Naive thymus-derived CD8-positive, alpha-beta T cell (primary cell): ENCODE results near the gene C6orf132. TPM values are rescaled to one million over a fixed set of nuclear protein-coding genes. Genes with fewer than 3 reads are reported as not detected.
A peak's percentile ranks its signal among the peaks of the same experiment; 100 is the strongest.

ENCODE experiments used
- ATAC-seq, 2 donors: fragments of 150-1000 bp; cut with Tn5 transposase in 1 of 2; sonication (Bioruptor Pico), chemical (Tn5 transposase) in 1 of 2; 1 replicate in 1 of 2; 2 replicates in 1 of 2; pipeline ENCODE4 v1.10.0; 2021; ENCODE audit warnings: mild to moderate bottlenecking in 2 of 2, moderate library complexity in 2 of 2
- POLR2A ChIA-PET: fragments of 350-600 bp; sonication (Branson Sonifier 250); formaldehyde crosslinking; loops from one replicate; lab custom pipeline; 2021; ENCODE audit warnings: antibody characterized with exemption; lab: Charles Lee
- DNase-seq, 10 donors: peaks; one replicate each; pipeline versions ENCODE4 v3.0.0 to v3.0.0-alpha.2; 2020 to 2022
- H3K27ac Mint-ChIP-seq, 10 donors: one replicate each; pipeline ENCODE4 v1.8.0; 2020 to 2022; ENCODE audit warnings: mild to moderate bottlenecking in 10 of 10, mixed read lengths in 10 of 10, moderate library complexity in 4 of 10, inconsistent platforms in 1 of 10
- H3K27me3 Mint-ChIP-seq, 5 donors: one replicate each; pipeline ENCODE4 v1.8.0; 2021 to 2022; ENCODE audit warnings: mixed read lengths in 5 of 5
- H3K36me3 Mint-ChIP-seq, 3 donors: one replicate each; pipeline ENCODE4 v1.8.0; 2020 to 2022; ENCODE audit warnings: mixed read lengths in 3 of 3, mild to moderate bottlenecking in 2 of 3, inconsistent platforms in 1 of 3
- H3K4me1 Mint-ChIP-seq, 4 donors: one replicate each; pipeline ENCODE4 v1.8.0; 2021 to 2022; ENCODE audit warnings: mixed read lengths in 4 of 4
- H3K4me3 Mint-ChIP-seq, 10 donors: one replicate each; pipeline ENCODE4 v1.8.0; 2020 to 2022; ENCODE audit warnings: mild to moderate bottlenecking in 10 of 10, mixed read lengths in 10 of 10, moderate library complexity in 6 of 10, inconsistent platforms in 1 of 10
- H3K9me3 Mint-ChIP-seq, 9 donors: one replicate each; pipeline ENCODE4 v1.8.0; 2020 to 2022; ENCODE audit warnings: mixed read lengths in 9 of 9, mild to moderate bottlenecking in 3 of 9, inconsistent platforms in 1 of 9, moderate library complexity in 1 of 9
- polyA plus RNA-seq, 3 donors: library from polyadenylated mRNA; unstranded; fragments of 300-500 nt; fragmentation: Illumina TruSeq; gene quantifications; one replicate each; pipeline ENCODE4 v1.2.3, GENCODE V29; 2021
- total RNA-seq, 8 experiments: library from RNA in 2 of 8; stranded (reverse) in 2 of 8; gene quantifications; one replicate each; pipeline ENCODE4 v1.2.3 and lab custom pipeline; 2021 to 2026

The C6orf132 gene
- total and polyA plus RNA-seq, 5 experiments from 2014 or later = 0.08 to 0.13 (median 0.08) TPM; not detected in 2

GRCh38 chr6:42075159-42075838 is 67.1 kb downstream of the C6orf132 start:
- POLR2A ChIA-PET = no interaction called here
- Mint-ChIP-seq H3K4me3 (no peak overlapping the region), H3K27ac (peak overlapping the region in 7 of 10 donors; percentile 2 to 80 (median 44)), H3K4me1 (peaks cover 0 to 11% (median 8%) of the 10 kb centered on the region in 4 donors), H3K36me3 (peaks cover 0 to 85% (median 7%) of the 10 kb centered on the region in 3 donors), H3K27me3 (no peaks in the 10 kb centered on the region), H3K9me3 (no peaks in the 10 kb centered on the region)
- ATAC-seq (no peak), DNase-seq (peak; percentile 10 to 67 (median 37))

GRCh38 chr6:42073287-42073686 is 69.1 kb downstream of the C6orf132 start:
- H3K9me3 Mint-ChIP-seq = no peaks in the 10 kb centered on the region
- H3K27ac Mint-ChIP-seq = peak overlapping the region in 5 of 10 donors; percentile 31 to 82 (median 61)
- no peak for ATAC-seq
- no peak for DNase-seq
- peaks cover 0 to 11% (median 8%) of the 10 kb centered on the region in 4 donors for H3K4me1 Mint-ChIP-seq
- no peaks in the 10 kb centered on the region for H3K27me3 Mint-ChIP-seq
- H3K4me3 Mint-ChIP-seq = no peak overlapping the region
- POLR2A ChIA-PET = interaction anchor here (0.6 to 0.8 kb wide), 2 partner anchors 31 to 285 kb away, joined by 3 to 6 read pairs; no protein-coding TSS in a partner anchor
- H3K36me3 Mint-ChIP-seq = peaks cover 0 to 66% (median 5%) of the 10 kb centered on the region in 3 donors

GRCh38 chr6:42071881-42072583 is 70.4 kb downstream of the C6orf132 start:
- Mint-ChIP-seq H3K27ac (peak overlapping the region in 6 of 10 donors; percentile 10 to 37 (median 24)), H3K36me3 (peaks cover 0 to 53% (median 5%) of the 10 kb centered on the region in 3 donors), H3K9me3 (no peaks in the 10 kb centered on the region), H3K27me3 (no peaks in the 10 kb centered on the region), H3K4me1 (peaks cover 0 to 11% (median 9%) of the 10 kb centered on the region in 4 donors), H3K4me3 (no peak overlapping the region)
- POLR2A ChIA-PET = interaction anchor here (0.6 kb wide), 1 partner anchor 1355 kb away, joined by 4 read pairs; the partner anchor contains the start of gene ABCC10
- ATAC-seq (no peak), DNase-seq (no peak)

GRCh38 chr6:42068872-42069522 is 73.4 kb downstream of the C6orf132 start:
- Mint-ChIP-seq H3K4me3 (no peak overlapping the region), H3K36me3 (peaks cover 0 to 44% (median 5%) of the 10 kb centered on the region in 3 donors), H3K27me3 (no peaks in the 10 kb centered on the region), H3K27ac (no peak overlapping the region), H3K4me1 (peaks cover 0 to 9% (median 4%) of the 10 kb centered on the region in 4 donors), H3K9me3 (no peaks in the 10 kb centered on the region)
- ATAC-seq (no peak), DNase-seq (no peak)
- POLR2A ChIA-PET = interaction anchor here (1.6 kb wide), 1 partner anchor 24 kb away, joined by 6 read pairs; no protein-coding TSS in a partner anchor

- Mint-ChIP-seq H3K4me1 (peaks cover 0 to 2% (median under 1%) of the 10 kb centered on the region in 4 donors), H3K36me3 (peaks cover 0 to 44% (median 6%) of the 10 kb centered on the region in 3 donors), H3K27me3 (no peaks in the 10 kb centered on the region), H3K4me3 (no peak overlapping the region), H3K9me3 (no peaks in the 10 kb centered on the region), H3K27ac (no peak overlapping the region)
- ATAC-seq (no peak), DNase-seq (no peak)
- POLR2A ChIA-PET = interaction anchor here (1.1 to 1.6 kb wide), 2 partner anchors 19 to 24 kb away, joined by 3 to 6 read pairs; no protein-coding TSS in a partner anchor
These were observed 74.2 kb downstream of the C6orf132 start for GRCh38 chr6:42068173-42068572.

- Mint-ChIP-seq H3K36me3 (peaks cover 0 to 41% (median 4%) of the 10 kb centered on the region in 3 donors), H3K27me3 (no peaks in the 10 kb centered on the region), H3K9me3 (no peaks in the 10 kb centered on the region), H3K4me1 (peaks cover 0 to 2% (median under 1%) of the 10 kb centered on the region in 4 donors), H3K27ac (peak overlapping the region in 1 of 10 donors; percentile 28), H3K4me3 (no peak overlapping the region)
- ATAC-seq (no peak), DNase-seq (no peak)
- POLR2A ChIA-PET = no interaction called here
These were observed 76.2 kb downstream of the C6orf132 start for GRCh38 chr6:42066156-42066675.

GRCh38 chr6:42059743-42060142 is 82.7 kb downstream of the C6orf132 start:
- Mint-ChIP-seq H3K27me3 (no peaks in the 10 kb centered on the region), H3K4me3 (no peak overlapping the region), H3K36me3 (peaks cover 0 to 95% (median 42%) of the 10 kb centered on the region in 3 donors), H3K27ac (peak overlapping the region in 2 of 10 donors; percentile 56 to 75), H3K4me1 (peaks cover 3 to 22% (median 8%) of the 10 kb centered on the region in 4 donors), H3K9me3 (no peaks in the 10 kb centered on the region)
- DNase-seq = no peak
- POLR2A ChIA-PET = no interaction called here
- no peak for ATAC-seq

- POLR2A ChIA-PET = interaction anchor here (0.6 to 16.0 kb wide), 3 partner anchors 10 to 132 kb away, joined by 3 to 233 read pairs (median 8); partner anchors contain the start of genes BYSL, CCND3 and MED20
- H3K4me3 Mint-ChIP-seq = peak overlapping the region in 3 of 10 donors; percentile 11 to 36 (median 14)
- peak overlapping the region in 2 of 10 donors; percentile 24 to 79 for H3K27ac Mint-ChIP-seq
- H3K36me3 Mint-ChIP-seq = peaks cover 0 to 71% (median 27%) of the 10 kb centered on the region in 3 donors
- H3K9me3 Mint-ChIP-seq = no peaks in the 10 kb centered on the region
- no peak for DNase-seq
- no peak for ATAC-seq
- peaks cover 11 to 61% (median 52%) of the 10 kb centered on the region in 4 donors for H3K4me1 Mint-ChIP-seq
- no peaks in the 10 kb centered on the region for H3K27me3 Mint-ChIP-seq
These were observed 88.8 kb downstream of the C6orf132 start for GRCh38 chr6:42053601-42054000.

- peaks cover 15 to 64% (median 35%) of the 10 kb centered on the region in 3 donors for H3K36me3 Mint-ChIP-seq
- POLR2A ChIA-PET = interaction anchor here (0.6 to 16.0 kb wide), 15 partner anchors 9 to 878 kb away, joined by 3 to 233 read pairs (median 10); partner anchors contain the start of genes BYSL, CCND3, CNPY3 and MED20
- peak overlapping the region; percentile 94 to 99 (median 98) for H3K4me3 Mint-ChIP-seq
- H3K27ac Mint-ChIP-seq = peak overlapping the region; percentile 52 to 99 (median 95)
- ATAC-seq = no peak
- no peaks in the 10 kb centered on the region for H3K27me3 Mint-ChIP-seq
- H3K9me3 Mint-ChIP-seq = no peaks in the 10 kb centered on the region
- H3K4me1 Mint-ChIP-seq = peaks cover 12 to 76% (median 59%) of the 10 kb centered on the region in 4 donors
- no peak for DNase-seq
These were observed 91.2 kb downstream of the C6orf132 start for GRCh38 chr6:42051268-42051653.
